Measurements from ENCODE around the gene STYXL2.

The STYXL2 gene

DNA sequence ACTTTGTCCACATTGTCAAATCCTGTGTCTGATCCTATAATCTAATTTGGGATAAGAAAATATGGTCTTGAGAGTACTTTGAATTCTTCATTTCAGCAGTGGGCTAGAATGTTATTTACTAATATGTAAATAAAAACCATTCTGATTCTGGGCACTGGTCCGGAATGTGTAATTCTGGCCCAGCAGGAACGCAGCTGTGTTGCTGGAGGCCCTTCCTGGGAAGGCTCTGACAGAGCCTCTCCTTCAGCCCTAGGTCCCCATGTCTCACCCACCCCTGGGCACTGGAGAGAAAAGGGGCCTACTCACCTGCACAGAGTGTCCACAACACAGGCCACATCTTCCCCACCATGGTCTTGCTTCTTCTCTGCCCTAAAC is 3.9 kb upstream of the STYXL2 start:
- TF ChIP-seq, protein P1, sequence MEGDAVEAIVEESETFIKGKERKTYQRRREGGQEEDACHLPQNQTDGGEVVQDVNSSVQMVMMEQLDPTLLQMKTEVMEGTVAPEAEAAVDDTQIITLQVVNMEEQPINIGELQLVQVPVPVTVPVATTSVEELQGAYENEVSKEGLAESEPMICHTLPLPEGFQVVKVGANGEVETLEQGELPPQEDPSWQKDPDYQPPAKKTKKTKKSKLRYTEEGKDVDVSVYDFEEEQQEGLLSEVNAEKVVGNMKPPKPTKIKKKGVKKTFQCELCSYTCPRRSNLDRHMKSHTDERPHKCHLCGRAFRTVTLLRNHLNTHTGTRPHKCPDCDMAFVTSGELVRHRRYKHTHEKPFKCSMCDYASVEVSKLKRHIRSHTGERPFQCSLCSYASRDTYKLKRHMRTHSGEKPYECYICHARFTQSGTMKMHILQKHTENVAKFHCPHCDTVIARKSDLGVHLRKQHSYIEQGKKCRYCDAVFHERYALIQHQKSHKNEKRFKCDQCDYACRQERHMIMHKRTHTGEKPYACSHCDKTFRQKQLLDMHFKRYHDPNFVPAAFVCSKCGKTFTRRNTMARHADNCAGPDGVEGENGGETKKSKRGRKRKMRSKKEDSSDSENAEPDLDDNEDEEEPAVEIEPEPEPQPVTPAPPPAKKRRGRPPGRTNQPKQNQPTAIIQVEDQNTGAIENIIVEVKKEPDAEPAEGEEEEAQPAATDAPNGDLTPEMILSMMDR (IDR thresholded peaks at IDR 0.05; ENCODE audit: low read depth, low read length) = no peak
- DNase-seq = no peak

DNA sequence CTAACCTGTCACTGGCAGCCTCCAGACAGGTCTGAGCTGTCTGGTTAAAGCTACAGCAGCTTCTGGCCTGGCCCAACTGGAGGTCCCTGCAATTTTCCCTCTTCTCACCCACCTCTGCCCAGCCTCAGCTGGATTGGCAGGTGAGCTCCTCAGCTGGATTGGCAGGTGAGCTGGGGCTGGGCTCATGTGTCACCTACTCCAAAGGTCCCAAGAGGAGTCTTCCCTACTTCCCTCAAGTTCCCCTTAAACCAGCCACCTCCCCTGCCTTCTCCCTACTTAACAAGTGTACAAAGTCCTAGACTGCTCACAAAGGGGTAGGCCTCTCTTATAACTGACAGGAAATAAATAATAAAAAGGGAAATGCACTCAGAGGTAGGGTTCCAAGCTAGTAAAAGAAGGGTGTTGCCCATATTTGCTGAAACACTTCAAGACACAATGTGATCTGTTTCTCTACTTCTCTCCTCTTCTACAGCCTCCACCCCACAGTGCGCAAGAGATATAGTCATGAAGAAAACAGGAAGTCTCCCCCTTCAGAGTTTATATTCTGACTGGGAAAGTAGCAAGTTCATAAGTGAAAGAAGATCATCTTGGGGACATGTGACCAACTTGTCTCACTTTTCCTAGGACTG is 3.4 kb upstream of the STYXL2 start, which contains the start of gene GPA33:
Gene GPA33 (minus strand): TSS at position 64 of the 629 bp plus-strand sequence. CDS start 90 bp downstream, outside the sequence.
- Histone ChIP-seq H3K9me3 (no peaks in the 10 kb centered on the region), H3K4me1 (no peaks in the 10 kb centered on the region), H3K36me3 (no peaks in the 10 kb centered on the region), H3K27me3 (no peaks in the 10 kb centered on the region), H3K4me3 (ENCODE audit: low read depth, low read length) (no peak within 1 kb of the TSS)
- DNase-seq = no peak
- TF ChIP-seq, protein P1 (IDR thresholded peaks at IDR 0.05; ENCODE audit: low read depth, low read length) = no peak

More for the DNA sequence above, 3.9 kb upstream of the STYXL2 start:
- Histone ChIP-seq H3K36me3 (no peaks in the 10 kb centered on the region), H3K4me1 (no peaks in the 10 kb centered on the region), H3K9me3 (no peaks in the 10 kb centered on the region), H3K4me3 (ENCODE audit: low read depth, low read length) (no peak overlapping the region), H3K27me3 (no peaks in the 10 kb centered on the region)

DNA sequence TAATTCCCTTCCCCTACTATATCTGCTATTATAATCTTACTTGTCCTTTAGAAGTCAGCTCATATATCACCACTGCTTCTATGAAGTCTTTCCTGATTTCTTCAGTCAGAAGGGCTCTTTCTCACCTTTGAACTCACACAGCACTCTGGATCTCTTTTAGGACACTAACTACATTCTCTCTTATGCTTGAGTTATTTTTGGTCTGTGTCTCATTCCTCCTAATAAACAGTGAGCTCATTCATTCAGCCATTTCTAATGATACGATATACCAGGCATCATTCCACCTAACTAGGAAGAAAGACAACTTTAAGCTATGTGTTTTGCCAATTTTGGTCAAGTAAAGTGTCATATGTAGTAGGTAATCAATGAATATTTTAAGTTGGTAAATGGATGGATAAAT is 1.2 kb upstream of the STYXL2 start:
- Histone ChIP-seq H3K9me3 (no peaks in the 10 kb centered on the region), H3K36me3 (no peaks in the 10 kb centered on the region), H3K27me3 (no peaks in the 10 kb centered on the region), H3K4me1 (no peaks in the 10 kb centered on the region), H3K4me3 (ENCODE audit: low read depth, low read length) (no peak overlapping the region)
- TF ChIP-seq, protein P1 (IDR thresholded peaks at IDR 0.05; ENCODE audit: low read depth, low read length) = no peak
- DNase-seq = no peak

GRCh38 chr1:167094690-167095089 is 815 bp downstream of the STYXL2 start:
- Histone ChIP-seq H3K27me3 (no peaks in the 10 kb centered on the region; the same call in 1 of the 2 replicates), H3K4me3 (ENCODE audit: low read depth, low read length) (no peak overlapping the region), H3K4me1 (no peaks in the 10 kb centered on the region), H3K36me3 (no peaks in the 10 kb centered on the region), H3K9me3 (no peaks in the 10 kb centered on the region)
- DNase-seq = no peak
- TF ChIP-seq, protein P1 (IDR thresholded peaks at IDR 0.05; ENCODE audit: low read depth, low read length) = no peak

- TF ChIP-seq, protein P1 (IDR thresholded peaks at IDR 0.05; ENCODE audit: low read depth, low read length) = no peak
- H3K4me1 ChIP-seq = no peaks in the 10 kb centered on the region
- H3K9me3 ChIP-seq = no peaks in the 10 kb centered on the region
- H3K27me3 ChIP-seq = no peaks in the 10 kb centered on the region; the same call in 1 of the 2 replicates
- no peaks in the 10 kb centered on the region for H3K36me3 ChIP-seq
- H3K4me3 ChIP-seq (ENCODE audit: low read depth, low read length) = no peak overlapping the region
- DNase-seq = peak; percentile 50
These were observed 1.5 kb downstream of the STYXL2 start for GRCh38 chr1:167095368-167095767.

DNA sequence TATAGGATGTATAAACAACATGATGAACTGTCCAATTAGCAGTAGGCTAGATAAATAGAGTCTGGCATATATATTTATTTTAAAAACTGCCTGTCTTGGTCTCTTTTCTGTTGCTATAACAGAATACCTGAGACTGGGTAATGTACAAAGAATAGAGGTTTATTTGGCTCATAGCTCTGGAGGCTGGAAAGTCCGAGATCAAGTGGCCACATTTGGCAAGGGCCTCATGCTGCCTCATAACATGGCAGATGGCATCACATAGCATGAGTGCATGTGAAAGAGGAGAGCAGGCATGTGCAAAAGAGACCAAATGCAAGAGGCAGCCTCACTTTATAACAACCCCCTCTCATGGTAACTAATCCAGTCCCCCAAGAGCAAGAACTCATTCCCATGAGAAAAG is 6.0 kb downstream of the STYXL2 start:
- Histone ChIP-seq H3K4me1 (no peaks in the 10 kb centered on the region), H3K27me3 (peaks cover 7% of the 10 kb centered on the region; the same call in 1 of the 2 replicates), H3K9me3 (no peaks in the 10 kb centered on the region), H3K36me3 (no peaks in the 10 kb centered on the region), H3K4me3 (ENCODE audit: low read depth, low read length) (no peak overlapping the region)
- DNase-seq = no peak
- TF ChIP-seq, protein P1 (IDR thresholded peaks at IDR 0.05; ENCODE audit: low read depth, low read length) = no peak
